ENCODE measurements around the gene HYAL2. TPM values are rescaled to one million over a fixed set of nuclear protein-coding genes. Genes with fewer than 3 reads are reported as not detected.

The HYAL2 gene
- polyA plus RNA-seq, 2 of the 4 experiments (the other 2 are of a cell fraction) = 24.5 to 31.0 TPM

- no peak for TF ChIP-seq RFX5 (IDR thresholded peaks at IDR 0.05)
- TF ChIP-seq ATOH8 (CRISPR knock-in tag; IDR thresholded peaks at IDR 0.05; ENCODE audit: low read depth) = no peak
- no peak for TF ChIP-seq SMC3 (IDR thresholded peaks at IDR 0.05)
- no peak for TF ChIP-seq FOSL2 (IDR thresholded peaks at IDR 0.05)
- TF ChIP-seq FOSL2 (CRISPR knock-in tag; IDR thresholded peaks at IDR 0.05) = no peak
- no peak for TF ChIP-seq JUN (IDR thresholded peaks at IDR 0.05)
- TF ChIP-seq, protein P1, sequence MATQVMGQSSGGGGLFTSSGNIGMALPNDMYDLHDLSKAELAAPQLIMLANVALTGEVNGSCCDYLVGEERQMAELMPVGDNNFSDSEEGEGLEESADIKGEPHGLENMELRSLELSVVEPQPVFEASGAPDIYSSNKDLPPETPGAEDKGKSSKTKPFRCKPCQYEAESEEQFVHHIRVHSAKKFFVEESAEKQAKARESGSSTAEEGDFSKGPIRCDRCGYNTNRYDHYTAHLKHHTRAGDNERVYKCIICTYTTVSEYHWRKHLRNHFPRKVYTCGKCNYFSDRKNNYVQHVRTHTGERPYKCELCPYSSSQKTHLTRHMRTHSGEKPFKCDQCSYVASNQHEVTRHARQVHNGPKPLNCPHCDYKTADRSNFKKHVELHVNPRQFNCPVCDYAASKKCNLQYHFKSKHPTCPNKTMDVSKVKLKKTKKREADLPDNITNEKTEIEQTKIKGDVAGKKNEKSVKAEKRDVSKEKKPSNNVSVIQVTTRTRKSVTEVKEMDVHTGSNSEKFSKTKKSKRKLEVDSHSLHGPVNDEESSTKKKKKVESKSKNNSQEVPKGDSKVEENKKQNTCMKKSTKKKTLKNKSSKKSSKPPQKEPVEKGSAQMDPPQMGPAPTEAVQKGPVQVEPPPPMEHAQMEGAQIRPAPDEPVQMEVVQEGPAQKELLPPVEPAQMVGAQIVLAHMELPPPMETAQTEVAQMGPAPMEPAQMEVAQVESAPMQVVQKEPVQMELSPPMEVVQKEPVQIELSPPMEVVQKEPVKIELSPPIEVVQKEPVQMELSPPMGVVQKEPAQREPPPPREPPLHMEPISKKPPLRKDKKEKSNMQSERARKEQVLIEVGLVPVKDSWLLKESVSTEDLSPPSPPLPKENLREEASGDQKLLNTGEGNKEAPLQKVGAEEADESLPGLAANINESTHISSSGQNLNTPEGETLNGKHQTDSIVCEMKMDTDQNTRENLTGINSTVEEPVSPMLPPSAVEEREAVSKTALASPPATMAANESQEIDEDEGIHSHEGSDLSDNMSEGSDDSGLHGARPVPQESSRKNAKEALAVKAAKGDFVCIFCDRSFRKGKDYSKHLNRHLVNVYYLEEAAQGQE (IDR thresholded peaks at IDR 0.05) = no peak
- no peak for TF ChIP-seq CBX8 (IDR thresholded peaks at IDR 0.05)
- no peak for TF ChIP-seq MYC (IDR thresholded peaks at IDR 0.05; ENCODE audit: borderline replicate concordance, low read length)
- no peak for TF ChIP-seq TP53 (CRISPR knock-in tag; IDR thresholded peaks at IDR 0.05)
- TF ChIP-seq, protein P2, sequence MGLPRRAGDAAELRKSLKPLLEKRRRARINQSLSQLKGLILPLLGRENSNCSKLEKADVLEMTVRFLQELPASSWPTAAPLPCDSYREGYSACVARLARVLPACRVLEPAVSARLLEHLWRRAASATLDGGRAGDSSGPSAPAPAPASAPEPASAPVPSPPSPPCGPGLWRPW (IDR thresholded peaks at IDR 0.05) = no peak
- TF ChIP-seq POLR2AphosphoS2 (conservative IDR thresholded peaks at IDR 0.05; ENCODE audit: low read length) = no peak
- TF ChIP-seq, protein P3, sequence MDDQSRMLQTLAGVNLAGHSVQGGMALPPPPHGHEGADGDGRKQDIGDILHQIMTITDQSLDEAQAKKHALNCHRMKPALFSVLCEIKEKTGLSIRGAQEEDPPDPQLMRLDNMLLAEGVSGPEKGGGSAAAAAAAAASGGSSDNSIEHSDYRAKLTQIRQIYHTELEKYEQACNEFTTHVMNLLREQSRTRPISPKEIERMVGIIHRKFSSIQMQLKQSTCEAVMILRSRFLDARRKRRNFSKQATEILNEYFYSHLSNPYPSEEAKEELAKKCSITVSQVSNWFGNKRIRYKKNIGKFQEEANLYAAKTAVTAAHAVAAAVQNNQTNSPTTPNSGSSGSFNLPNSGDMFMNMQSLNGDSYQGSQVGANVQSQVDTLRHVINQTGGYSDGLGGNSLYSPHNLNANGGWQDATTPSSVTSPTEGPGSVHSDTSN (IDR thresholded peaks at IDR 0.05) = no peak
- TF ChIP-seq FOXS1 (CRISPR knock-in tag; IDR thresholded peaks at IDR 0.05) = no peak
- no peak for TF ChIP-seq EHMT2 (IDR thresholded peaks at IDR 0.05; ENCODE audit: low read depth)
- TF ChIP-seq MAFK (IDR thresholded peaks at IDR 0.05; ENCODE audit: partially characterized antibody) = no peak
- TF ChIP-seq RNF2 (IDR thresholded peaks at IDR 0.05; ENCODE audit: borderline replicate concordance, low read depth) = no peak
- H3K4me1 ChIP-seq = peaks cover 9% of the 10 kb centered on the region; the same call in 2 of the 3 replicates
- H3K4me3 ChIP-seq = no peak overlapping the region
- no peak overlapping the region for H3K4me2 ChIP-seq
- CTCF ChIA-PET = interaction anchor here (1.3 to 1.6 kb wide), 3 partner anchors 10 to 247 kb away, joined by 3 to 5 read pairs (median 4); partner anchors contain the start of gene TMEM115
- DNase-seq (ENCODE audit: low read depth in 1 of 2, low spot score in 1 of 2) (no peak), ATAC-seq (no peak), FAIRE-seq (no peak)
- no peak overlapping the region for H3K27ac ChIP-seq
- H3K9me3 ChIP-seq = no peaks in the 10 kb centered on the region
- 38% methylated on average over 8 of the region's 9 CpGs for WGBS (ENCODE audit: missing lambda C conversion rate)
- POLR2A ChIA-PET = no interaction called here
Measured at GRCh38 chr3:50369012-50369670, 46.6 kb upstream of the HYAL2 start.

- no peak for TF ChIP-seq RARB (CRISPR knock-in tag; IDR thresholded peaks at IDR 0.05)
- no peak for TF ChIP-seq FOXS1 (CRISPR knock-in tag; IDR thresholded peaks at IDR 0.05)
- TF ChIP-seq, protein P3 (IDR thresholded peaks at IDR 0.05) = no peak
- no peak for TF ChIP-seq HOXB5 (CRISPR knock-in tag; IDR thresholded peaks at IDR 0.05)
- TF ChIP-seq POLR2A (IDR thresholded peaks at IDR 0.05; ENCODE audit: low read length) = no peak
- no peak for TF ChIP-seq NPAS2 (CRISPR knock-in tag; IDR thresholded peaks at IDR 0.05; ENCODE audit: borderline replicate concordance)
- TF ChIP-seq E2F6 (IDR thresholded peaks at IDR 0.05; ENCODE audit: borderline replicate concordance, low read depth) = no peak
- TF ChIP-seq HOXA7 (CRISPR knock-in tag; IDR thresholded peaks at IDR 0.05) = no peak
- TF ChIP-seq PHF8 (IDR thresholded peaks at IDR 0.05; ENCODE audit: borderline replicate concordance, low read depth) = no peak
- no peak for TF ChIP-seq CBX8 (IDR thresholded peaks at IDR 0.05)
- no peak for TF ChIP-seq KDM5A (IDR thresholded peaks at IDR 0.05)
- TF ChIP-seq CHD4 (IDR thresholded peaks at IDR 0.05; ENCODE audit: borderline replicate concordance) = no peak
- TF ChIP-seq BCL3 (IDR thresholded peaks at IDR 0.05) = no peak
- FAIRE-seq (no peak), ATAC-seq (no peak), DNase-seq (ENCODE audit: low read depth in 1 of 2, low spot score in 1 of 2) (no peak)
- 67% methylated on average over 3 of the region's 5 CpGs for WGBS (ENCODE audit: missing lambda C conversion rate)
- POLR2A ChIA-PET = no interaction called here
- Histone ChIP-seq H3K4me2 (no peak overlapping the region), H3K4me3 (no peak overlapping the region), H3K4me1 (no peaks in the 10 kb centered on the region), H3K9me3 (no peaks in the 10 kb centered on the region), H3K27ac (no peak overlapping the region)
- CTCF ChIA-PET = interaction anchor here (1.0 to 4.1 kb wide), 3 partner anchors 19 to 248 kb away, joined by 4 to 14 read pairs (median 4); no protein-coding TSS in a partner anchor
Measured at GRCh38 chr3:50365842-50366220, 43.3 kb upstream of the HYAL2 start.

All from A549 (cell line).